HS-27A (cell line): ENCODE results near the gene MVK.

Source experiments
- DNase-seq: peaks from one replicate; pipeline ENCODE4 v3.0.0-alpha.2; 2012; ENCODE audit warnings: low read depth, missing footprints

The MVK gene

DNA sequence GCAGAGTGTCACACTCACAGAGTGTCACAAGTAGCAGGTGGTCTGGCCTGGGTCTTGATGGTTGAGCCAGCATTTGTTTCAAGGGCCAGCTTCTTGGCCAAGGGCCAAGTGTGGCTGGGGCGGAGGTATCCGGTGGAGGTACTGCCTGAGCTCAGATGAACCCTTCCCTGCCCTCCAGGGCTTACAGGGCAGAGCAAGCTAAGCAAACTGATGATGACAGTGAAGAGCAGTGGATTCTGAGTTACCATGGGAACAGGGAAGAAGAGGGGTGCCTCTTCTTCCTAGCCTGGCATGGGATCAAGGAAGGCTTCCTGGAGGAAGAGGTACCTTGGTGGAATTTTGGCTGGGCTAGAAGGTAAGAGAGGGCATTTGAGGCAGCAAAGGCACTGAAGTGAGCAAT lies 35.7 kb downstream of the MVK start:
- DNase-seq: no peak

DNA sequence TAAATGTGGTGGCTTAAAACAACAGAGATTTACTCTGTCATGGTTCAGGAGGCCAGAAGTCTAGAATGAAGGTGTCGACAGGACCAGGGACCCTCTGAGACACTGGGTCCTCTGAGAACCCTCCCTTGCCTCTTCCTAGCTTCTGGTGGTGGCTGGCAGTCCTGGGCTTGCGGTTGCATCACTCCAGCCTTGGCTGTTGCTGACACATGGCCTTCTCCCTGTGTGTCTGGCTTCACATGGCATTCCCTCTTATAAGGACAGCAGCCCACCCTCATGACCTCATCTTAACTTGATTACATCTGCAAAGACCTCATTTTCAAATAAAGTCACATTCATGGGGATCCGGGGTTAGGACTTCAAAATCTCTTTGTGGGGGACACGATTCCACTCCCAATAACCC lies 36.9 kb downstream of the MVK start:
- no peak for DNase-seq

DNA sequence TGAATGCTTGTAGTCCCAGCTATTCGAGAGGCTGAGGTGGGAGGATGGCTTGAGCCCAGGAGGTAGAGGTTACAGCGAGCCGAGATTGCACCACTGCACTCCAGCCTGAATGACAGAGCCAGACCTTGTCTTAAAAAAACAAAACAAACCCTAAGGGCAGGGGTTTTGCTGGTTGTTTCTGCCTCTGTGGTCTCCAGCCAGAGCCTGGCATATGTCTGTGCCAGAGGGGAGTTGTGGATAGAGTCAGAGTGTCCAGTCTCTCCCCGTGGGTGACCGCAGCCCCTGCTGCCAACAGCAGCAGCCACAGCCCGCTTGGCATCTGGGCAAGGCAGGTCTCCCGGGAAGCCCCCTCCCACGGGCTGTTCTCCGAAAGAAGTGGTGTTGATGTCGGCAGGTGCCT lies 37.6 kb downstream of the MVK start:
- no peak for DNase-seq

DNA sequence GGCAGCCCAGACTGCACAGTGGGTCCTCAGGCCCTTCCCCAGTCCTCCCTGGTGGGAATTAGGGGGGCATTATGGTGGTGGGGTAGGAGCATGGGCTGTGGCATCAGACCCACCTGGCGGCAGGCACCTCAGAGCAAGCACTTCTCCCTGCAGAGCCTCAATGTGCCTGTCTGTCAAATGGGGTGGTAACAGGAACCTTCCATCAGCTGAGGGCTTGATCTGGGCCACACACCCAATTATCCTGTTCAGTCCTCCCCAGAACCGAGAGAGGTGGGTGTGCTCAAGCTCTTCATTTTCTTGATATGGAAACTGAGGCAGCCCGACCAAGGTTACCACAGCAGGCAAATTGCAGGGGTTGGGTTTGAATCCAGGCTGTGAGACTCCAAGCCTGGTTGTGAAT lies 38.4 kb downstream of the MVK start:
- no peak for DNase-seq

DNA sequence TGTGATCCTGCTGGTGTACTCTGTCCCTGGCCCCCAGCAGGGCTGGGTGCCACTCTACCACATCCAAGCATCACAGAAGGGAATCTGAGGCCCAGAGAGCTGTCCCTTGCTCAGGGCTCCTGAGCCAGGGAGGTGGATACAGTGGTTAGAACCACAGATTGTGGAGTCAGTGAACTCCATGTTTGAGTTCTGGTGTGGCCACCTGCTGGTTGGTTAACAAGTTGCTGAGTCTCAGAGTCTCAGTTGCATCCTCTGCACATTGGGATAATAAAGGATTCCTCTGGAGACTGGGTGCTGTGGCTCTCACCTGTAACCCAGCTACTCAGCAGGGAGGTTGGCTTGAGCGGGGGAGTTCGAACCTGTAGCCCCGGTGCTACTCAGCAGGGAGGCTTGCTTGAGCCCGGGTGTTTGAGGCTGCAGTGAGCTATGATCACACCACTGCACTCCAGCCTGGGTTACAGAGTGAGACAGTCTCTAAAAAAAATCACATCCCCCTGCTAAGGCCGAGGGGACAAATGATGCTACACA lies 39.4 kb downstream of the MVK start:
- no peak for DNase-seq

DNA sequence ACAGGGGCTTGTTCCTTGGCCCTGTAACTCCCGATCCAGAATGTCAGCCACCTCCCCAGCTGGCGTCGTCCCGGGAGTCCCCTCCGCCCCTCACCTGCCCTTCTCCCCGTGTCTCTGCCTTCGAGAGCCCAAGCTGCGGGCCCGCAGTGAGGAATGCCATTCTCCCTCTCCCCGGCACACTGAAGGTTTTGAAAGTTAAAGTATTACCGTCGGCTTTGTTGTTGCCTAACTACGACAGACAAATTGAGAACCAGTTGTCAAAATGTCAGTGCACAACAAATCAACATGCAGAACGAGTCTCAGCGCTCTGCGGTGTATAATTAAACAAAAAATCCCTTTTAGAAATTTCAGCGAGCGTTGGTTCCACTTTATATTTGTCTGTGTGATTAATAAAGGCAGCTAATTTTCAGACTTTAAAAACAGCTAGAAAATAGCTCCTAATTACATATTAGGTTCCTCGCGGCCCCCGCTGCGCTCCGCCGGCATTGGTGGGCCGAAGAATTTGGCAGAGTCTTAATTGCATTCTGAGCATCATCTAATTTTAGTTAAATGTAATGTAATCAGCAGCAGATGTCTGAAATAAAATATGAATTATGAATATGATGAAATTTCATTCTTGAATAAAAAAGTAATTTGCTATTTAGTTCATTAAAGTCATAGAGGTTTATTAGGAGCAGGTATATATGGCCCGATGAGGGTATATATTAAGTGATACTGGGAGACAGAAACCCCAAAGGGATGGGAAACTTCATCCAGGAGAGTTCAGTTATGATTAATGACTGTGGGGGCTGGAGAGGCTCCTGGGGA lies 40.3 kb downstream of the MVK start:
- no peak for DNase-seq

DNA sequence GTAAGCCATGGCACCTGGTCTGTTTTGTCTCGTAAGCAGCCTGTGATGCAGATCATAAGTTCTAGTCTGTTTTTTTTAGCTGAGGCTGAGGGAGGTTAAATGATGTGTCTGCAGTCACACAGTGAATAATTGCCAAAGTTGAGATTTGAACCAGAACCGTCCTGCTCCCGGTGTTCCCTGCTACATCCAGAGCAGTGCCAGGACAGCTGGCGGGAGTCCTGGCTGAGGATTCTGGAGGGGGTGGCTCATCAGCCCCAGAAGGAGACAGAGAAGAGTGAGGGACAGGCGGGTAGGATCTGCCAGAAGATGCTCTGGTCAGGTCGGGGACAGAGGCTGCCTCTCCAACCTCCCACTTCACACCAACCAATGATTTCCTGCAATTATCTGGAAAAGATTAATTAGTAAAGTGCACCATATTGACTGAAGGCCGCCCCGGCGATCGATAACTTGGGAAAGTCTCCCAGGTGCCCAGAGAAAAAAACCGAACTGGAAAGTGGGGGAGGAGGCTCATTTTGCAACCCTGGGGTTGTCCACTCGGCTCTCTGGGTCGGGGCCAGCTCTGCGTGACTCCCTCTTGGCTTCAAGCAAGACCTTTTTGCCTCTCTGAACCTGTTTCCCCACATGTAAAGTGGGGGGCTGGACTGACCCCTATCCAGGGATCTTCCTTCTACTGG lies 42.1 kb downstream of the MVK start:
- DNase-seq: no peak

DNA sequence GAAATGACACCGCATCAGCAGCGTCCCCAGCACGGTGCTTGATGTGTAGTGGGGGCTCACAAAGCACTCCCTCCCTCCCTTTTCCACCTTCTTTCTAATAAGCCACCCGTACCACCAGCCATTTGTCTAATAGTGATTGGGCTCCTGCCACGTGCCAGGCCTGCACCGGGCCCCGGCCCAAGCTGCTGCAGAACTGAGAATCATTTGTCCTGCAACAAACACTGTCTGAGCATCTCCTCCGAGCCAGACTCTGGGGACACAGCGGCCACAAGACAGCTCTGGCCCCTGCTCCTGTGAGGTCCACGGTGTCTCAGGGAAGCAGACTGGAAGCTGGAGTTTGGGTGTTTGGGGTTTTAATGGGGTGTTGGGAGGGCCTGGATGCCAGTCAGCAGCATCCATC lies 43.9 kb downstream of the MVK start:
- DNase-seq: no peak

DNA sequence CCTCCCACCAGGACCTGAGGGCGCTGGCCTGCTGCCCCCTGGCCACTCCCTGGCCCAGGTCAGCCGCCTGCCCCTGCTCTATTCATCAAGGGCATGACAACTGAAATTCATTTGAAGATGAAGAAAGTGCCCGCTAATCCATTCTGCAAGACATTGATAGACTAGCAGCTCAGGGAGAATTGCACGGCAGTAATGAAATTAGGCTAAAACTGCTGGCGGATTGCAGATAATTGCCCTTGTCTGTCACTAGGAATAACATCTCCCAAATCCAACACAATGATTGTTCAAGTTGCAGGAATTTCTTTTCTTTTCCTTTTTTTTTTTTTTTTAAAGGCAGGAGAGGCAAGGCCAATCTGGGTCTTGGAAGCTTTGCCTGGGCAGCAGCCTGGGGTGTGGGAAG lies 44.5 kb downstream of the MVK start:
- no peak for DNase-seq

DNA sequence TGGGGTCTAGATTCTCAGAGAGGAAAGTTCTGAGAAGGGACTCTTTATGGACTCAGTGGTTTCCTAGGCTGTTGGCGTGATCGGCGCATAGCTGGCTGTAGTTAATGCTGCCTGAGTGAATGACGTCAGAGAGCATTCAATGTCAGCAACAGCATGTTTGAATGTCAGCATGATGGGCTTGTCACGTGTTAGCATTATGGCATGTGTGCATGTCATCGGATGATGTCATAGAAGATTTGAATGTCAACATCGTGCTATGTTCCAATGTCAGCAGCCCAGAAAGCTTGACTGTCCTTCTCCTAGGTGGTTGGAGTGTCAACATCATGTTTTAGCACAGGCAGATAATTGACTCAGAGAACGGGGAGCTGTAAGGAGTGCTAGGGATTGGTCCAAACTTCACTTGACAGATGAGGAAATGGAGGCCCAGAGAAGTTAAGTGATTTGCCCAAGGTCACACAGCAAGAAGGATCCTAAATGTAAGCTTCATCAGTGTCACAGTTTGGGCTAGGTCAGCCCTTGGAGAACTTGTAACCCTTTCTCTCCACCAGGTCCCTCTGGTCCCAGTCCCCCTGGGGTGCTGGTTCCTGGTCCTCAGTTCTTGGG lies 45.5 kb downstream of the MVK start:
- DNase-seq: no peak

DNA sequence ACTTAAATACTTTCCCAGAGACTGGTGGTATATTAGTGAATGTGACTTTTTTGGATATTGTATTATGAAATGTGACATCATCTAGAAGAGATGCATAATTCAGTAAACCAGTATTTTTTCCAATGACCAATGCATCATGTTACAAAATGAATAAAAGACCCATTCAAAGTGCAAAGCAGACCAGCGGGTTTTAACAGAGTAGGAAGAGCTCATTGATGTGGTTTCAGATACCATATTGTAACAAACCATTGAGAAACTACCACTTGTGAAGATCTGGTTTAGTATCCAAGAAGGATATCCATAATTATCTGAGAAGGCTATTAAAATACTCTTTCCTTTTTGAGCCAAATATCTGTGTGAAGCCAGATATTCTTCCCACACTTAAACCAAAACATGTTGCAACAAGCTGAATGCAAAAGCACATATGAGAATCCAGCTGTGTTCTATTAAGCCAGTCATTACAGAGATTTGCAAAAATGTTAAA lies 47.7 kb downstream of the MVK start:
- no peak for DNase-seq

DNA sequence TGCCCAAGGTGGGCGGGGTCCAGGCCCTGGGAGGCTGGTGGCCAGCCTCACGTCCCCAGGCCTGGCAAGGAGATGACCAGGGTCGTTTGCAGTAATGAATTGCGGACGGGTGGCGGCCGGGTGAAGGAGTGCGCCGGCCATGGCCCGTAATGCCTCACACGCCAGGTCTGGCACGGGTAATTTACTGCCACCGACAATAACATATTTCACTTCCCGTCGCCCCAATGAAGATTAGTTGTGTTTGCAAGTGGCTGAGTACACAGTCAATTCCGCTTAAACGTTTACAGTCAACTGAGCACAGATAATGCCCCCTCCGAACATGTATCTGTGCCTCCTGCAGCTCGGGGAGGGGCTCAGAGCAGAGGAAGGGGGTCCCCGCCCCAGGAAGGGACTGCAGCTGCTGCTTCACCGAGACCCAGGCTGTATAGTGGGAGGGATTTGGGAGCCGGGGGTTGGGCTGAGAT lies 48.3 kb downstream of the MVK start:
- no peak for DNase-seq

DNA sequence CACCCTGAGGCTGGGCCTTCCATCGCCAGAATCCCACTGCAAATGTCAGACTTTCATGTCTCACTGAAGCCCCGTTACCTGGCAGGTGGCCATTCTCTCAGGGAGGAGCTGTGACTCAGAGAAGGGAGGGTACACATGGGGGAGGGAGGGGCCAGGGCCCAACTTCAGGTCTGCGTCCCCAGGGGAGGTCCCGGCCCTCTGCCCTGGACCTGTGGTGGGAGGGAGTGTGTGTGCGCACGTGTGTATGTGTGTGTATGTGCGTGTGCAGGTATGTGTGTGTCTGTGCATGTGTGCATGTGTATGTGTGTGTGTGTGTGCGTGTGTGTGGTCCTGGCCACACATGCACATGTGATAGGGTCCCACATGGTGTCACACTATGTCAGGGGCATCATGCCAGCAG lies 50.9 kb downstream of the MVK start:
- no peak for DNase-seq

DNA sequence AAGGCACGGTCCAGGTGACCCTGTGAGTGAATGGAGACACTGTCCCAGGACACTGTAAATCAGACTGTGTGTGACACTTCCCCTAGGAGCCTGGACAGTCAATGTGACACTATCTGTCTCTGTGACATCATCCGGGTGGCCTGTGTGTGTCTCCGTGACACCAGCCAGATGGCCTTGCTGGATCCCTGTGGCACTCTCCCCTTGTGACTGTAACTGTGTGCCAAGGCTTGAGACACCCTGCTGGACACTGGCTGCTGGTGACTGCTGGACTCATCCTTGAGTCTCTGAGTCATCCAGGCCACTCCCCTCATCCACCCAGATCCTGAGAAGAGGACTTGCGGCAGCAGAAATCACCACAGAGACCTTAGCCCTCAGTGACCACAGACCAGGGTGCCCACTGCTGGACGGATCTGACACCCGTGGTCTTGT lies 51.6 kb downstream of the MVK start:
- DNase-seq: no peak

DNA sequence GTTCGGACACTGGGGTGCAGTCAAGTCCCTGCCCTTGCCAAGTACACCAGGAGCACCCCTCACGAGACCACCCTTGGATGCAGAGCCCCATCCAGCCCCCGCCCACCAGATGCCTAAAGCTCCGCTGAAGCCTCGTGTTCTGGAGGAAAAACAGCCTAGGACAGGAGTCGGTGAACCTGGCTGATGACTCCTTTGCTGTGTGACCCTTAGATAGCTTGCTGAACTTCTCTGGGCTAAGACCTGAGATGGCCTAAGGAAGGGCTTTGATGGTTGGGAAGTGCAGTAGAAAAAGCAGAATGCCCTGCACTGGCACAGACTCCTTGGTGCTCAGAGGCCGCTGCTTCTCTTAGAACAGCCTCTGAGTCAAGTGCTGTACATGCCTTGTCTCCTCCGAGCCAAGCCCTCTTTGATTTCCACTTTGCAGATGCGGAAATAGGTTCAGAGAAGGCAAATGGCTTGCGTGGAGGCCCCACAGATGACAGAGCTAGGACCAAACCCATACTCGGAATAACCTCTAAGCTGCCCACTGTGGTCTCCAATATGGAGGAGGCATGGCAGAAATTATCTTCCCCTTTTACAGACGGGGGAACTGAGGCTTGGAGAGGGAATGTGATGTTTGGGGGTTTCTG lies 52.3 kb downstream of the MVK start:
- DNase-seq: no peak

DNA sequence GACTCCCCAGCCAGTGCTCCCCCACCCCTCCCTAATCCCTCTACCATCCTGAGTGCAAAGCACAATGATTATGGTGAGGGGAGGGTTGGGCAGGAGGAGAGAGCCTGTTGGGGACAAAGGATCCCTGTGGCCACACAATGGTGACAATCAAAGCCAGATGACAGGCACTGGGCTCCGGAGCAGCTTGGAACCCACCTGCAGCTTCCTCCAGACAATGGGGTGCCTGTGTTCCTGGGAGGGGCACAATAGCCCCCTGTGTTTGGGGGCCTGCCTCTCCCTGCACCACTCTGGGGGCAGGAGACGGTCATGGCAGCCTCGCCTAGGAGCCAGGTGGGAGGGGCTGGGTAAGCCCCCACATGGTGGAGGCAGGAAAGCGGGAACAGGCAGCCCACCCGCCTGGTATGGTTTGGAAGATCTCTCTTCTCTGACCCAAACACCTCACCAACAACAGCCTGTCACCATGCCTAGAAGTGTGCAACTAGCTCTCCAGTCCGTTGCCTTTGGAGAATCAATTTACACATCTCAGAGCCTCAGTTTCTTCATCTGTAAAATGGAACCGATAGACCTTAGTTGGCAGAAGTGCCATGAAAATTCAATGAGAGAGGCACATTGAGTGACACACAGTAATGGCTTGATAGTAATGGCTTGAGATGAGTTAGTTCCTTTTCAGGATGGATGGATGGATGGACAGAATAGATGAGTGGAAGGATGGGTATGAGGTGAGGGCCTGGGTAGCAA lies 53.0 kb downstream of the MVK start:
- no peak for DNase-seq

DNA sequence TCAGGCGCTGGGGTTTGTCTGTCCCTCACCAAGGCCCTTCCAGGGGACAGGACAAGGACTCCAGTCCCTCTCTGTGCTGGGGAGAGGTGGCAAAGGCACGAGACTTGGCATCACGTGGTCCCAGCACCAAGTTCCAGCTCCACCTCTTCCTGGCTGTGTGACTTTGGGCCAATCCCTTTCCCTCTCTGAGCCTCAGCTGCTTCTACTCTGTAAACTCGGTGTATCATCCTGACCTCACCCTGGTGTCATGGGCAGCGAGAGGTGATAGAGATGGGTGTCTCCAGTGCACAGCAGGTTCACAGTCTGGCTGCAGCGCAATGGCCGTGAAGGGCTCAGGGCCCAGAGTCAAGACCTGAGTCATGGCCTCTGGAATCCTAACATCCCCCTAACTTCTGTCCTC lies 54.0 kb downstream of the MVK start:
- DNase-seq: no peak

DNA sequence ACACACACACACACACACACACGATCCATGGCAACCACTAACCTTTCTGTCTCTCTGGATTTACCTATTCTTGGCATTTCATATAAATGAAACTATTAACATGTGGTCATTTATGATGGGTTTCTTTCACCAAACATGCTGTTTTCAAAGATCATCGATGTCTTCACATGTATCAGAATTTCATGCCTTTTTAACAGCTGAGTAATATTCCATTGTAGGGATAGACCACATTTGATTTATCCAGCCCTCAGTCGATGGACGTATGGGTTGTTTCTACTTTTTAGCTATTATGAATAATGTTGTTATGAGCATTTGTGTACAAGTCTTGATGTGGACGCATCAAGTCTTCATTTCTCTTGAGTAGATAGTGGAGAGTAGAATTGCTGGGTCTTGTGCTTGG lies 56.5 kb downstream of the MVK start:
- DNase-seq: no peak

DNA sequence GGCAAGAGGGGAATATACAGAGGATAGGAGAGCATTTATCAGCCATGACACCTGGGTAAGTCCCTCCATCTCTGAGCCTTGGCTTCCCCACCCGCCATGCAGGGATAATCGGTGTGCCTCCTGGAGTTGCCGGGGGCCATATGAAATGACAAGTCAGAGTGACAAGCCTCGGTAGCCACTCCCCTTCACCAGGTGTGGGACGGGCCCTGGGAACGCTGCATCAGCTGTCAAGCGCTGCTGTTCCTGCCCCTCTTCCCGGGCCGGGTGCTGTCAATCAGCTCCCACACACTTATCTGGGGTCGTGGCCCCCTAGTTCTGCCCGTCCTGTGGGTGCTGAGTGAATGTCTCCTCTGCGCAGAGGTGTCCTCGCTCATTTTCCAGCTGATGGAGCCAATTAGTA lies 57.2 kb downstream of the MVK start:
- DNase-seq: no peak

DNA sequence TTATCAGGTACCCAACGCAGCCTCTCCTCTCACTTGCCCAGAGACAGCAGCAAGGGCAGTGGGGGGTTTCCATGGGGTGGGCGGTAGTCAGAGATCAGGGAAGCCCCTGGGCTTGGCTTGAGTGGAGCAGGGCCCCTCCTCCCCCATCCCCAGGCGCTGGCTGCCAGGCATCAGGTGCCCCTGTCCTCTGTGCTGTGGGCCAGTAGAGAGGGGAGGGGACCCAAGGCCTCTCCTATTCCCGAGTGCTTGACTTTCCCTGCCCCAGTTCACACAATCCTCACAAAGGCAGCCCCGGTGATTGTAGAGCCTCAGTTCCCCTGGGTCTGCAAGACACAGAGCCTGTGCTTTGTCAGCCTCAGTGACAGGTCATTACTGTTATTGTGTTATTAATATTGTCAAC lies 57.7 kb downstream of the MVK start:
- no peak for DNase-seq

DNA sequence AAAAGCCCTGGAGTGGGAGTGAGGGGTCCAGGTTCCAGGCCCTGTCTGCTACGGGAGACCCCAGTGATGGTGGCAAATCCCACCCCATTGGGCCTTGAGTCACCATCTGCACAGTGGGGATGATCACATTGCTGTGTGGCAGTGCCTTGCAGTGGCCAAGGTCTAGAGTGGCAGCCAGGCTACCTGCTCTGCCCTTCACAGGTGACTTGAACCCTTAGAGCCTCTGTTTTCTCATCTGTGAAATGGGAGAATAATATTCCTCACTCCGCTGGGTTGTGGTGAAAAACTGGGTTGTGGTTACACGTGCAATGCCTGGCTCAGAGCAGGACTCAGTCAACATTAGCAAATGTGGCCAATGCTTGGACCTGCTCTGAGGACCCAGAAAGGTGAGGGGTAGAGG lies 58.2 kb downstream of the MVK start:
- no peak for DNase-seq

DNA sequence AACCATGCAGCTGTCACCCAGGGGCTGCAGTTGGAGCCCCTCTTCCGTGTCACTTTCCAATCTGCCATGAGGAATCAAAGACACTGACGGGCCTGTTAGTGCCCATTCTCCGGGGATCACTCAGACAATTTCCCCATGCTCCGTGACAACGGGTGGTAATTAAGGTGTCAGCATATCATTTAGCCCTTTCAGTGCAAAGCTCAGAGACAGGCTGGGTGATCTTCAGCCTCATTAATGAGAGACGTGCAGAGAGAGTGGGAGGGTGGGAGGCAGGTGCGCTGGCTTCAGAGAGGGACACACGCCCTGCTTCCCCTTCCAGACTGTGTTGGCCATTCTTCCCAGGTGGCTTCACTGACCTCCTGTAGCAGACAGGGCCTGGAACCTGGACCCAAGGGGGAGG lies 58.7 kb downstream of the MVK start:
- DNase-seq: no peak
